GM12875 (cell line): ENCODE measurements around the gene PNKP.

Experiments used
- H3K4me3 ChIP-seq: one replicate; pipeline ENCODE4 v1.5.1; 2011; ENCODE audit warnings: low read depth, low read length, control low read depth
- TF ChIP-seq, protein P1 (sequence below): IDR thresholded peaks from 2 replicates; pipeline ENCODE4 v1.5.1; 2011; ENCODE audit warnings: low read depth, mild to moderate bottlenecking, control low read depth, inconsistent platforms, low read length, moderate library complexity, borderline replicate concordance; ENCODE audit not compliant: insufficient read depth

The PNKP gene

DNA sequence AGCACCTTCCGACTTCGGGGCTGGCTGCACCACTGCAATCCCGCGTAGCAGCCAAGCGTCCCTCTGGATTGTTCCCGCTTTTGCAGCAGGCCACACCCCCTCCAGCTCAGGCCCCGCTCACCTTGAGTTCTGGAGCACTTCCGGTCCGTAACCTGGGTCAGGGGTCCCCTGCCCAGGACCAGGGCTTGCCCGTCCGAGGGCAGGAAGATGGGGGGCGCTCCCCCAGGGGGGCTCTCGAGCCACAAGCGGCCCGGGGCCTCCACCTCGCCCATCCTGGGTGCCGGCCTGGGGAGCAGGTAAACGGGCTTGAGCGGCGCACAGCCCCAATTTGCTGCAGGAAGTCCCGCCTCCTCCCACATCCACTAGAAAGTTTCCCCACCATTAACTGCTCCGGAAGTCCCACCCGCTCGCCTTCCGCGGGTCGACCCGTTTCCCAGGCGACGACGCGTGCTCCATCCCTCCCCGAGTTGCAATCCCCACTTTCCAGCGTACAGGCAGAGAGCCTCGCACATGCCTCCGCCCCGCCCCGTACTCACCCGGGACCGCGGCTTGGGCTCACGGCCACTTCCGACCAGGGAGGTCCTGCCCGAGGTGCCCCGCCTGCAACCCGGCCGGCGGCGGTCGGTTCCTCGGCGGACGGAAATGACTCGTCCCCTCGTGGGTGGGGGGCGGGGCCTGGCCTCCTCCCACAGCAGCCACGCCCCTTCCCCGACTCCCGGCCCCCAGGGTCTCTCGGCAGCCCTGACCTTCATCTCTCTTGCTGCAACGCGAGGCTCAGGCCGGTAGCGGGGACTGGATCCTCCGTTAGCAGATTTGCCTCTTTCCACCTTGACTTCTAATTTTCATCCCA lies at the start of gene PNKP:
PNKP (minus strand) TSS at position 644 of the 850 bp plus-strand sequence; CDS start at position 272, 372 bp downstream.
- TF ChIP-seq, protein P1, sequence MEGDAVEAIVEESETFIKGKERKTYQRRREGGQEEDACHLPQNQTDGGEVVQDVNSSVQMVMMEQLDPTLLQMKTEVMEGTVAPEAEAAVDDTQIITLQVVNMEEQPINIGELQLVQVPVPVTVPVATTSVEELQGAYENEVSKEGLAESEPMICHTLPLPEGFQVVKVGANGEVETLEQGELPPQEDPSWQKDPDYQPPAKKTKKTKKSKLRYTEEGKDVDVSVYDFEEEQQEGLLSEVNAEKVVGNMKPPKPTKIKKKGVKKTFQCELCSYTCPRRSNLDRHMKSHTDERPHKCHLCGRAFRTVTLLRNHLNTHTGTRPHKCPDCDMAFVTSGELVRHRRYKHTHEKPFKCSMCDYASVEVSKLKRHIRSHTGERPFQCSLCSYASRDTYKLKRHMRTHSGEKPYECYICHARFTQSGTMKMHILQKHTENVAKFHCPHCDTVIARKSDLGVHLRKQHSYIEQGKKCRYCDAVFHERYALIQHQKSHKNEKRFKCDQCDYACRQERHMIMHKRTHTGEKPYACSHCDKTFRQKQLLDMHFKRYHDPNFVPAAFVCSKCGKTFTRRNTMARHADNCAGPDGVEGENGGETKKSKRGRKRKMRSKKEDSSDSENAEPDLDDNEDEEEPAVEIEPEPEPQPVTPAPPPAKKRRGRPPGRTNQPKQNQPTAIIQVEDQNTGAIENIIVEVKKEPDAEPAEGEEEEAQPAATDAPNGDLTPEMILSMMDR = no peak
- peak within 1 kb of the TSS; percentile 91 for H3K4me3 ChIP-seq

DNA sequence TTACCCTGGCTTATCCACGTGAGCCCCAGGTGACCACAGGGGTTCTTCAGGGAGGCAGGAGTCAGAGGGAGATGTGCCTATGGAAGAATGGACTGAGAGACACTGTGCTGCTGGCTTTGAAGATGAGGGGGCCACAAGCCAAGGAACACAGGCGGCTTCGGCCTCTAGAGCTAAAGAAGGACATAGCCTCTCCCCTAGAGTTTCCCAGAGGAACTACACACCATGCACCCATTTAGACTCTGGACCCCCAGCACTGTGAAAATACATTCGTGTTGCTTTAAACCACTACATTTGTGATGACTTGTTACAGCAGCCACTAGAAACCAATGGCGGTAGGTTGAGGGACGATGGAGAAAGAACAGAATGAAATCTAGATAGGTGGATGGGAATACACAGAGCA lies 47.9 kb upstream of the PNKP start:
- H3K4me3 ChIP-seq = no peak overlapping the region
- TF ChIP-seq, protein P1 = peak; percentile 39; the same call in 1 of the 2 replicates

DNA sequence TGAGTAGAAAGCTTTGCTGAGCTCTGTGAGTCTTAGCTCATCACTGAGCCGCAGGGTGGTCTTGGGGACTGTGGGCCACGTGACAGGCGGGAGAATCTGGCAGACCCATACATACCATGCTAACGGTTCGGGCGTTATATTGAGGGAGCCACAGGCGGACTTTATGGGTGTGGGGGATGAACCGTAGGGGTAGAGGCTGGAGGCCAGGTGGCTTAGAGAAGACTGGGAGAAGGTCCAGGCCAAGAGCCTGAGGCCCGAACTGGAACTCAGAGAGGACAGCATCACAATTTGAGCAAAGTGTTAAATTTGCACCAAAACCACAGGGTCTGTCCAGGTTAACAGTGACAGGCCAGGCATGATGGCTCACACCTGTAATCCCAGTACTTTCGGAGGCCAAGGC lies 46.3 kb upstream of the PNKP start:
- TF ChIP-seq, protein P1 = no peak
- H3K4me3 ChIP-seq = no peak overlapping the region

DNA sequence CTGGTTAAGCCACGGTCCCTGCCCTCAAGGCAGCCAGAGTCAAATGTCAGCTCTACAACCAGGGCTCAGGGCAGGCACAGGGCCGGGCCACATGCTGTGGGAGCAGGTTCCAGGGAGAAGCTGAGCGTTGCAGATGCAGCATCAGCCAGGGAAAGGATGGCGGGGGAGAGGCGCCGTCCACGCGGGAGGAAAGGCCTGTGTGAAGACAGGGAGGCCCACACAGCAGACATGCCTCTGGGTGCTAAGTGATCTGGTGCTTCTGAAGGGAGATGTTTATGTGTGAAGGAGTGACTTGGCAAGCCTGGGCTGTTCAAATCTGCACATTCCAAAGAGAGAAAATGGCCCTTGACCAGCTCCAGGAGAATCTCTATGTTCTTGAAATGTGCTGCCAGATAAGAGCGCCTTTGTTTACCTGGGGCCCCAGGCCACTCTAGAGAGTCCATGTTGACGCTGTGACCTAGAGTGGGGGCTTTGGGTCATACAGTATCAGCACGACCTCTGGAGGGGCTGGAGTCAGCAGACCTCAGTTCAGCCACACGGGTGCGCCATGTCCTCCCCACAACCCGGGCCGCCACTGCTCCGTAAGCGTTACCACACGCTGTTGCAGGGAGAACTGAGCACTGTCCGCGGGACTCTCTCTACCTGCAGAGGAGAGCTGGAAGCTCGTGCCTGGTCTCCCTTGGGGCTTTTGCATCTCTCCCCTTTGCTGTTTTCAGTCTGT lies 45.7 kb upstream of the PNKP start:
- TF ChIP-seq, protein P1 = peak; percentile 43; the same call in 1 of the 2 replicates
- no peak overlapping the region for H3K4me3 ChIP-seq

DNA sequence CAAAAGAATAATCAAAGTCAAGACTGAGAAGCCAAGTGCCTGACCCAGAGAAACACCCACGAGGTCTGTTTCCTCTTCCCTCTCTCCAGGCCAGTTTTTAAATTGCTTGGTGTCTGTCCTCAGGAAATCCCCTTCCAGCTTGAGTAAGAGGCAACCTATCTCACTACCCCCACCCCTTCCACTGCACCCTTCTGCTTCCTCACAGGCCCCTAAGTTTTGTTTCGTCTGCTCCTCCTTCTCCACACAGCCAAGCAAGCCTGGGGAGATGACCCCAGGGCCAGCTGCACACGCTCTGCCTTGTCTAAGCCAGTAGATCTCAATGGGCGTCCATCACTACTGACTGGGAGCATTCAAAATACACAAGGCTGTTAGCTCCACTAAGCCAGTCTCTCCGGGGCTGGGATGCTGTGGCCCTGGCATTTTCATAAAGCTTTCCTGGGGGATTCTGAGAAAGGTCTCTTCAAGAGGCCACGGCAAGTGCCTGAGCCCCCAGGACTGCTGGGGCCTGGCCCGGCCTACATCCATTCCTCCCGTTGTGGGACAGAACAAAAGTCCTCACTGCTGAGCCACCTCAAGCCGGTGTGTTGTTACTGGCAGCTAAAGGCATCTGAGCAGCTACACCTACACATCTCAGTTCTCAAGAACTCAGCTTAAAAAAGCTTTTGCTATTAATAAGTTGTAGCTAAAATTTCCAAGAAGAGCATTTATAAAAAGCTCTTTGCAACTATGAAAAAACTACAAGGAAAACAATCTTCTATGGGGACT lies 44.2 kb upstream of the PNKP start:
- peak overlapping the region; percentile 19 for H3K4me3 ChIP-seq
- TF ChIP-seq, protein P1 = no peak

DNA sequence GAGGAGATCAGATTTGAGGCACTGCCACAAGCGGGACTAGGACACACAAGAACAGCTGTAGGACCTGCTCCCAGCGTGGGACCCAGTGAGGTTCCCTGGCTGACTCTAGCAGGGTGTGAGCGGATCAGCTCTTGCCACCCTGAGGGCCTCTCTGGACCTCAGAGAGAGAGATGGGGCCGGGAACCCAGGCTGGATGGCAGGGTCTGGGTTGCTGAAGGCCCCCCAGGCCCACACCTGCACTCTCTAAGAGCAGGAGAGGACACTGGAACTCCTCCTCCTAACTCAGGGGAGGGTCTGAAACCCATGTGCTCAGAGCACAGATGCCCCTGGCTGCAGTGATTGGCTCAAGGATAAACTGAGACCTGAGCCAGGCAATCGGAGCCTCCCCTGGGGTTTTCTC lies 42.8 kb upstream of the PNKP start:
- TF ChIP-seq, protein P1 = no peak
- H3K4me3 ChIP-seq = no peak overlapping the region
